HepG2 (cell line): Measurements from ENCODE around the gene SASH1. TPM values are rescaled to one million over a fixed set of nuclear protein-coding genes. Genes with fewer than 3 reads are reported as not detected.

ENCODE experiments used
- ATAC-seq: fragments of 200-7000 bp; cut with Tn5 transposase; 3 replicates; pipeline ENCODE4 v1.9.1; 2020; ENCODE audit warnings: mild to moderate bottlenecking, moderate library complexity
- BruUV-seq: library from RNA; stranded (reverse); fragments of 400-500 nt; replicated peaks from 2 replicates; lab custom pipeline; 2021; lab: Mats Ljungman, UMichigan
- CTCF ChIA-PET: fragments of 300-600 bp; formaldehyde crosslinking; extraction: SDS; loops from one replicate; lab custom pipeline; 2021; ENCODE audit warnings: low total read pairs, inconsistent platforms, low intra/inter-chr PET ratio; lab: Yijun Ruan, JAX
- POLR2A ChIA-PET: fragments of 350-600 bp; sonication (Branson Sonifier 250); formaldehyde crosslinking; loops from one replicate; lab custom pipeline; 2020; ENCODE audit warnings: antibody characterized with exemption, inconsistent platforms; lab: Yijun Ruan, JAX
- DNase-seq: peaks from one replicate; pipeline ENCODE4 v3.0.0-alpha.2; 2015; ENCODE audit warnings: low spot score
- FAIRE-seq: peaks from 3 replicates; lab custom pipeline; 2011; peaks lifted over from hg19 to GRCh38; lab: Jason Lieb, UNC
- H2AFZ ChIP-seq: one replicate; pipeline ENCODE4 v1.6.1; 2011; ENCODE audit warnings: low read length, inconsistent platforms
- H3K27ac ChIP-seq: fragments of 300-600 bp; 3 replicates; pipeline ENCODE4 v1.8.0; 2011; ENCODE audit warnings: mixed run types, mild to moderate bottlenecking, mixed read lengths, low read length, inconsistent platforms; ENCODE audit not compliant: insufficient read depth; ENCODE audit errors: extremely low read length
- H3K27me3 ChIP-seq, 2 experiments: fragments of 200-600 bp in 1 of 2; 2 replicates in 1 of 2; 3 replicates in 1 of 2; pipeline versions ENCODE4 v1.6.0 to v1.8.0; 2011; ENCODE audit warnings: low read length in 2 of 2, mild to moderate bottlenecking in 2 of 2, moderate library complexity in 2 of 2, inconsistent platforms in 1 of 2; ENCODE audit not compliant: insufficient read depth in 2 of 2, control insufficient read depth in 1 of 2
- H3K36me3 ChIP-seq, 2 experiments: fragments of 200-600 bp in 1 of 2; replicated peaks in 1 of 2; 2 replicates in 1 of 2; 3 replicates in 1 of 2; pipeline versions ENCODE4 v1.5.1 to v1.8.0; 2011; ENCODE audit warnings: low read length in 2 of 2, inconsistent platforms in 1 of 2; ENCODE audit not compliant: insufficient read depth in 2 of 2, control insufficient read depth in 1 of 2
- H3K4me1 ChIP-seq: 2 replicates; pipeline ENCODE4 v1.5.1; 2012; ENCODE audit warnings: low read length, inconsistent platforms; ENCODE audit not compliant: insufficient read depth
- H3K4me2 ChIP-seq: 2 replicates; pipeline ENCODE4 v1.6.0; 2011; ENCODE audit warnings: low read depth, low read length, inconsistent platforms
- H3K4me3 ChIP-seq, 3 experiments: fragments of 200-600 bp in 1 of 3; sonication (generic), shearing (Covaris generic) in 1 of 3; replicated peaks in 1 of 3; 2 replicates each; pipeline ENCODE4 v1.5.1; 2011 to 2016; ENCODE audit warnings: low read length in 3 of 3, inconsistent platforms in 2 of 3, low read depth in 2 of 3, mild to moderate bottlenecking in 2 of 3, control low read depth in 1 of 3, mixed read lengths in 1 of 3; ENCODE audit not compliant: insufficient read depth in 1 of 3
- H3K79me2 ChIP-seq: one replicate; pipeline ENCODE4 v1.6.1; 2011; ENCODE audit warnings: low read length, inconsistent platforms; ENCODE audit not compliant: insufficient read depth
- H3K9ac ChIP-seq: 2 replicates; pipeline ENCODE4 v1.6.0; 2011; ENCODE audit warnings: mild to moderate bottlenecking, low read depth, low read length, inconsistent platforms; ENCODE audit not compliant: insufficient read depth
- H3K9me3 ChIP-seq: 2 replicates; pipeline ENCODE4 v1.5.1; 2012; ENCODE audit warnings: mild to moderate bottlenecking, low read length
- H4K20me1 ChIP-seq: 2 replicates; pipeline ENCODE4 v1.6.0; 2011; ENCODE audit warnings: inconsistent platforms, mild to moderate bottlenecking, low read length, moderate library complexity; ENCODE audit not compliant: insufficient read depth
- BCL6 ChIP-seq: IDR thresholded peaks from 2 replicates; pipeline ENCODE4 v1.6.1; 2016; ENCODE audit warnings: missing genetic modification reagents, missing compliant biosample characterization
- BORCS8-MEF2B ChIP-seq: sonication (generic); formaldehyde crosslinking; IDR thresholded peaks from 2 replicates; pipeline ENCODE4 v1.8.0; 2022; ENCODE audit warnings: mild to moderate bottlenecking, missing genetic modification reagents
- ISL2 ChIP-seq: sonication (generic); formaldehyde crosslinking; IDR thresholded peaks from 2 replicates; pipeline ENCODE4 v1.5.0; 2020; ENCODE audit warnings: missing genetic modification reagents
- KMT2A ChIP-seq: sonication (generic); formaldehyde crosslinking; IDR thresholded peaks from 2 replicates; pipeline ENCODE4 v1.4.0; 2020; ENCODE audit warnings: missing genetic modification reagents
- SRF ChIP-seq: IDR thresholded peaks from 2 replicates; pipeline ENCODE4 v1.6.1; 2011; ENCODE audit warnings: mild to moderate bottlenecking, low read depth, low read length, moderate library complexity
- ZFP36 ChIP-seq: fragments of 150-350 bp; IDR thresholded peaks from 2 replicates; pipeline ENCODE4 v1.6.1; 2018; ENCODE audit warnings: borderline replicate concordance, low read length, low read depth; ENCODE audit not compliant: partially characterized antibody
- ZNF235 ChIP-seq: sonication (generic); formaldehyde crosslinking; IDR thresholded peaks from 2 replicates; pipeline ENCODE4 v1.8.1; 2023; ENCODE audit warnings: mild to moderate bottlenecking, missing genetic modification reagents, borderline replicate concordance
- ZNF337 ChIP-seq: sonication (generic); formaldehyde crosslinking; IDR thresholded peaks from 2 replicates; pipeline ENCODE4 v1.5.1; 2020; ENCODE audit warnings: missing genetic modification reagents, low read depth, mild to moderate bottlenecking, borderline replicate concordance
- ZNF44 ChIP-seq: sonication (generic); formaldehyde crosslinking; IDR thresholded peaks from 2 replicates; pipeline ENCODE4 v1.5.1; 2020; ENCODE audit warnings: mild to moderate bottlenecking, missing genetic modification reagents
- WGBS: methylation state at CpG from one replicate; pipeline ENCODE4 v1.1.6; 2017; ENCODE audit warnings: low lambda C conversion rate; 5-methylcytosine and 5-hydroxymethylcytosine counted together
- in situ Hi-C: cut with HindIII; loops from 2 replicates; pipeline ENCODE4 v1.10.0; 2017; ENCODE audit warnings: low pct_unique_long_range_greater_than_20kb; ENCODE audit not compliant: extremely low pct_ligation_motif_present
- intact Hi-C: fragments of 100-400 bp; cut with micrococcal nuclease; formaldehyde crosslinking; loops from one replicate; pipeline ENCODE4 v1.10.0; 2022; ENCODE audit not compliant: unreplicated experiment
- polyA plus RNA-seq, 8 experiments: library from polyadenylated mRNA; depleted of rRNA in 3 of 8; stranded (reverse) in 7 of 8; unstranded in 1 of 8; fragments of >200 nt; fragmentation: Illumina TruSeq in 4 of 8; extraction: Trizol in 4 of 8; gene quantifications; 2 replicates each; pipeline versions ENCODE4 v1.2.1 to v1.2.3, GENCODE V29; 2011 to 2016; ENCODE audit warnings: low read depth in 4 of 8, missing spikeins in 1 of 8, mixed read lengths in 1 of 8; ENCODE audit not compliant: insufficient read depth in 1 of 8
- total RNA-seq, 5 experiments: library from RNA; depleted of rRNA; stranded (reverse); fragments of >200 nt; fragmentation: Illumina TruSeq; extraction: Trizol; gene quantifications; 2 replicates each; pipeline ENCODE4 v1.2.3, GENCODE V29; 2016; ENCODE audit warnings: low read depth in 1 of 5
- TF ChIP-seq, protein P1 (sequence below): IDR thresholded peaks from 2 replicates; pipeline ENCODE4 v1.6.1; 2012; ENCODE audit warnings: low read depth, low read length, improper control_type of control experiment
- TF ChIP-seq, protein P2 (sequence below): sonication (generic); formaldehyde crosslinking; IDR thresholded peaks from 2 replicates; pipeline ENCODE4 v1.4.0; 2020; ENCODE audit warnings: missing genetic modification reagents, mild to moderate bottlenecking, borderline replicate concordance
- TF ChIP-seq, protein P3 (sequence below): fragments of 450-650 bp; IDR thresholded peaks from 2 replicates; pipeline ENCODE4 v1.6.1; 2017; ENCODE audit warnings: mild to moderate bottlenecking
- TF ChIP-seq, protein P4 (sequence below): sonication (generic); formaldehyde crosslinking; IDR thresholded peaks from 2 replicates; pipeline ENCODE4 v1.4.0; 2020; ENCODE audit warnings: missing genetic modification reagents

The SASH1 gene
- total and polyA plus RNA-seq, 2 of the 13 experiments (the other 11 are each of a cell fraction or from before 2014, with no cell fraction given): 7.5 to 8.2 TPM

DNA sequence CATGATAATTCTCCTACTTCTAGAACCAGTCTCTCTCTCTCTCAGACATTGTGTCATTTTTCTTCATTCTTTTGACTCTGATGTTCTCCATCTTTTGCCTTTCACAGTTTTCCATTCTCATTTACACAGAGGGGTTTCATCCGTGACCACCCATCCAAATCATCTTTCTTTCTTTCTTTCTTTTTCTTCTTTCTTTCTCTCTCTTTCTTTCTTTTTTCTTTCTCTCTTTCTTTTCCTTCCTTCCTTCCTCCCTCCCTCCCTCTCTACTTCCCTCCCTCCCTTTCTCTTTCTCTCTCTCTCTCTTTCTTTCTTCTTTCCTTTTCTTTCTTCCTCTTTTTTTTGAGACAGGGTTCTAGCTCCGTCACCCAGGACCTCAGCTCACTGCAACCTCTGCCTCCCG lies 19.9 kb upstream of the SASH1 start:
- 49% methylated on average over 3 of the region's 3 CpGs for WGBS
- Histone ChIP-seq H3K4me1 (no peaks in the 10 kb centered on the region), H3K79me2 (no peaks in the 10 kb centered on the region), H4K20me1 (no peaks in the 10 kb centered on the region), H3K27ac (no peak overlapping the region), H3K36me3 (no peaks in the 10 kb centered on the region)
- FAIRE-seq: no peak
- CTCF ChIA-PET: no interaction called here
- TF ChIP-seq SRF (no peak), KMT2A (CRISPR knock-in tag) (no peak), ZNF235 (no peak), ZNF44 (CRISPR knock-in tag) (no peak), ZFP36 (no peak), BCL6 (no peak), ISL2 (CRISPR knock-in tag) (no peak), ZNF337 (CRISPR knock-in tag) (no peak), BORCS8-MEF2B (CRISPR knock-in tag) (no peak)
- TF ChIP-seq, protein P1, sequence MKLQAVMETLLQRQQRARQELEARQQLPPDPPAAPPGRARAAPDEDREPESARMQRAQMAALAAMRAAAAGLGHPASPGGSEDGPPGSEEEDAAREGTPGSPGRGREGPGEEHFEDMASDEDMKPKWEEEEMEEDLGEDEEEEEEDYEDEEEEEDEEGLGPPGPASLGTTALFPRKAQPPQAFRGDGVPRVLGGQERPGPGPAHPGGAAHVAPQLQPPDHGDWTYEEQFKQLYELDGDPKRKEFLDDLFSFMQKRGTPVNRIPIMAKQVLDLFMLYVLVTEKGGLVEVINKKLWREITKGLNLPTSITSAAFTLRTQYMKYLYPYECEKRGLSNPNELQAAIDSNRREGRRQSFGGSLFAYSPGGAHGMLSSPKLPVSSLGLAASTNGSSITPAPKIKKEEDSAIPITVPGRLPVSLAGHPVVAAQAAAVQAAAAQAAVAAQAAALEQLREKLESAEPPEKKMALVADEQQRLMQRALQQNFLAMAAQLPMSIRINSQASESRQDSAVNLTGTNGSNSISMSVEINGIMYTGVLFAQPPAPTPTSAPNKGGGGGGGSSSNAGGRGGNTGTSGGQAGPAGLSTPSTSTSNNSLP: no peak
- TF ChIP-seq, protein P2, sequence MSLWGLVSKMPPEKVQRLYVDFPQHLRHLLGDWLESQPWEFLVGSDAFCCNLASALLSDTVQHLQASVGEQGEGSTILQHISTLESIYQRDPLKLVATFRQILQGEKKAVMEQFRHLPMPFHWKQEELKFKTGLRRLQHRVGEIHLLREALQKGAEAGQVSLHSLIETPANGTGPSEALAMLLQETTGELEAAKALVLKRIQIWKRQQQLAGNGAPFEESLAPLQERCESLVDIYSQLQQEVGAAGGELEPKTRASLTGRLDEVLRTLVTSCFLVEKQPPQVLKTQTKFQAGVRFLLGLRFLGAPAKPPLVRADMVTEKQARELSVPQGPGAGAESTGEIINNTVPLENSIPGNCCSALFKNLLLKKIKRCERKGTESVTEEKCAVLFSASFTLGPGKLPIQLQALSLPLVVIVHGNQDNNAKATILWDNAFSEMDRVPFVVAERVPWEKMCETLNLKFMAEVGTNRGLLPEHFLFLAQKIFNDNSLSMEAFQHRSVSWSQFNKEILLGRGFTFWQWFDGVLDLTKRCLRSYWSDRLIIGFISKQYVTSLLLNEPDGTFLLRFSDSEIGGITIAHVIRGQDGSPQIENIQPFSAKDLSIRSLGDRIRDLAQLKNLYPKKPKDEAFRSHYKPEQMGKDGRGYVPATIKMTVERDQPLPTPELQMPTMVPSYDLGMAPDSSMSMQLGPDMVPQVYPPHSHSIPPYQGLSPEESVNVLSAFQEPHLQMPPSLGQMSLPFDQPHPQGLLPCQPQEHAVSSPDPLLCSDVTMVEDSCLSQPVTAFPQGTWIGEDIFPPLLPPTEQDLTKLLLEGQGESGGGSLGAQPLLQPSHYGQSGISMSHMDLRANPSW (CRISPR knock-in tag): no peak
- TF ChIP-seq, protein P3, sequence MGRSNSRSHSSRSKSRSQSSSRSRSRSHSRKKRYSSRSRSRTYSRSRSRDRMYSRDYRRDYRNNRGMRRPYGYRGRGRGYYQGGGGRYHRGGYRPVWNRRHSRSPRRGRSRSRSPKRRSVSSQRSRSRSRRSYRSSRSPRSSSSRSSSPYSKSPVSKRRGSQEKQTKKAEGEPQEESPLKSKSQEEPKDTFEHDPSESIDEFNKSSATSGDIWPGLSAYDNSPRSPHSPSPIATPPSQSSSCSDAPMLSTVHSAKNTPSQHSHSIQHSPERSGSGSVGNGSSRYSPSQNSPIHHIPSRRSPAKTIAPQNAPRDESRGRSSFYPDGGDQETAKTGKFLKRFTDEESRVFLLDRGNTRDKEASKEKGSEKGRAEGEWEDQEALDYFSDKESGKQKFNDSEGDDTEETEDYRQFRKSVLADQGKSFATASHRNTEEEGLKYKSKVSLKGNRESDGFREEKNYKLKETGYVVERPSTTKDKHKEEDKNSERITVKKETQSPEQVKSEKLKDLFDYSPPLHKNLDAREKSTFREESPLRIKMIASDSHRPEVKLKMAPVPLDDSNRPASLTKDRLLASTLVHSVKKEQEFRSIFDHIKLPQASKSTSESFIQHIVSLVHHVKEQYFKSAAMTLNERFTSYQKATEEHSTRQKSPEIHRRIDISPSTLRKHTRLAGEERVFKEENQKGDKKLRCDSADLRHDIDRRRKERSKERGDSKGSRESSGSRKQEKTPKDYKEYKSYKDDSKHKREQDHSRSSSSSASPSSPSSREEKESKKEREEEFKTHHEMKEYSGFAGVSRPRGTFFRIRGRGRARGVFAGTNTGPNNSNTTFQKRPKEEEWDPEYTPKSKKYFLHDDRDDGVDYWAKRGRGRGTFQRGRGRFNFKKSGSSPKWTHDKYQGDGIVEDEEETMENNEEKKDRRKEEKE: no peak
- TF ChIP-seq, protein P4, sequence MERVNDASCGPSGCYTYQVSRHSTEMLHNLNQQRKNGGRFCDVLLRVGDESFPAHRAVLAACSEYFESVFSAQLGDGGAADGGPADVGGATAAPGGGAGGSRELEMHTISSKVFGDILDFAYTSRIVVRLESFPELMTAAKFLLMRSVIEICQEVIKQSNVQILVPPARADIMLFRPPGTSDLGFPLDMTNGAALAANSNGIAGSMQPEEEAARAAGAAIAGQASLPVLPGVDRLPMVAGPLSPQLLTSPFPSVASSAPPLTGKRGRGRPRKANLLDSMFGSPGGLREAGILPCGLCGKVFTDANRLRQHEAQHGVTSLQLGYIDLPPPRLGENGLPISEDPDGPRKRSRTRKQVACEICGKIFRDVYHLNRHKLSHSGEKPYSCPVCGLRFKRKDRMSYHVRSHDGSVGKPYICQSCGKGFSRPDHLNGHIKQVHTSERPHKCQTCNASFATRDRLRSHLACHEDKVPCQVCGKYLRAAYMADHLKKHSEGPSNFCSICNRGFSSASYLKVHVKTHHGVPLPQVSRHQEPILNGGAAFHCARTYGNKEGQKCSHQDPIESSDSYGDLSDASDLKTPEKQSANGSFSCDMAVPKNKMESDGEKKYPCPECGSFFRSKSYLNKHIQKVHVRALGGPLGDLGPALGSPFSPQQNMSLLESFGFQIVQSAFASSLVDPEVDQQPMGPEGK (CRISPR knock-in tag): no peak
- TF ChIP-seq, all 625 proteins: peak for 0
- Histone ChIP-seq H3K9me3 (no peaks in the 10 kb centered on the region), H3K4me2 (no peak overlapping the region), H2AFZ (no peak overlapping the region), H3K27me3 (no peaks in the 10 kb centered on the region), H3K4me3 (no peak overlapping the region), H3K9ac (no peak overlapping the region)
- ATAC-seq (no peak), DNase-seq (no peak)
- intact Hi-C loops: no loop called here
- no TSS peak for BruUV-seq
- POLR2A ChIA-PET: no interaction called here
- in situ Hi-C loops: no loop called here
